ENCODE measurements around the gene HCRTR1.

GRCh38 chr1:31627930-31628559, 10.6 kb downstream of the HCRTR1 start:
- no peak for TF ChIP-seq CTCF (conservative IDR thresholded peaks at IDR 0.05; ENCODE audit: low read depth, low read length)
- no peak for TF ChIP-seq EZH2phosphoT487 (IDR thresholded peaks at IDR 0.05; ENCODE audit: borderline replicate concordance, low read length)
